Activated T-cell treated with anti-CD3 and anti-CD28 coated beads, Interleukin-2, amount 50 U/mL, for 24 hours (primary cell): ENCODE measurements around the gene CTBP2.

Source experiments
- DNase-seq: peaks from one replicate; pipeline ENCODE4 v3.0.0-alpha.2; 2020
- H3K27ac Mint-ChIP-seq: 2 replicates; pipeline ENCODE4 v1.8.0; 2020; ENCODE audit warnings: mild to moderate bottlenecking, mixed read lengths
- H3K27me3 Mint-ChIP-seq: 2 replicates; pipeline ENCODE4 v1.8.0; 2020; ENCODE audit warnings: mixed read lengths
- H3K36me3 Mint-ChIP-seq: 2 replicates; pipeline ENCODE4 v1.8.0; 2020; ENCODE audit warnings: low read depth, mixed read lengths
- H3K4me1 Mint-ChIP-seq: 2 replicates; pipeline ENCODE4 v1.8.0; 2020; ENCODE audit warnings: low read depth, mixed read lengths
- H3K4me3 Mint-ChIP-seq: 2 replicates; pipeline ENCODE4 v1.8.0; 2020; ENCODE audit warnings: mild to moderate bottlenecking, moderate library complexity, mixed read lengths
- H3K9me3 Mint-ChIP-seq: 2 replicates; pipeline ENCODE4 v1.8.0; 2020; ENCODE audit warnings: mixed read lengths

The CTBP2 gene

GRCh38 chr10:124977648-124978375 lies 182.6 kb downstream of the CTBP2 start:
- Mint-ChIP-seq H3K36me3 (peaks cover 81% of the 10 kb centered on the region), H3K9me3 (no peaks in the 10 kb centered on the region), H3K4me1 (peaks cover 20% of the 10 kb centered on the region), H3K27me3 (no peaks in the 10 kb centered on the region), H3K4me3 (no peak overlapping the region), H3K27ac (no peak overlapping the region)
- DNase-seq = no peak

GRCh38 chr10:124977161-124977560 lies 183.2 kb downstream of the CTBP2 start:
- H3K4me1 Mint-ChIP-seq = peaks cover 22% of the 10 kb centered on the region
- H3K9me3 Mint-ChIP-seq = no peaks in the 10 kb centered on the region
- H3K4me3 Mint-ChIP-seq = no peak overlapping the region
- no peaks in the 10 kb centered on the region for H3K27me3 Mint-ChIP-seq
- no peak for DNase-seq
- peak overlapping the region; percentile 22 for H3K27ac Mint-ChIP-seq
- H3K36me3 Mint-ChIP-seq = peaks cover 81% of the 10 kb centered on the region

GRCh38 chr10:124975977-124976514 lies 184.3 kb downstream of the CTBP2 start:
- Mint-ChIP-seq H3K4me1 (peaks cover 29% of the 10 kb centered on the region), H3K27me3 (no peaks in the 10 kb centered on the region), H3K27ac (peak overlapping the region; percentile 39), H3K4me3 (no peak overlapping the region), H3K9me3 (no peaks in the 10 kb centered on the region), H3K36me3 (peaks cover 77% of the 10 kb centered on the region)
- DNase-seq = no peak

GRCh38 chr10:124974131-124974530 lies 186.2 kb downstream of the CTBP2 start:
- H3K27ac Mint-ChIP-seq = no peak overlapping the region
- no peak for DNase-seq
- H3K9me3 Mint-ChIP-seq = no peaks in the 10 kb centered on the region
- H3K27me3 Mint-ChIP-seq = no peaks in the 10 kb centered on the region
- peaks cover 79% of the 10 kb centered on the region for H3K36me3 Mint-ChIP-seq
- peaks cover 34% of the 10 kb centered on the region for H3K4me1 Mint-ChIP-seq
- H3K4me3 Mint-ChIP-seq = no peak overlapping the region

- Mint-ChIP-seq H3K27me3 (no peaks in the 10 kb centered on the region), H3K4me3 (no peak overlapping the region), H3K36me3 (peaks cover 83% of the 10 kb centered on the region), H3K9me3 (no peaks in the 10 kb centered on the region), H3K4me1 (peaks cover 37% of the 10 kb centered on the region), H3K27ac (no peak overlapping the region)
- DNase-seq = no peak
Observed at GRCh38 chr10:124972637-124973036, 187.7 kb downstream of the CTBP2 start.

GRCh38 chr10:124971276-124971675 lies 189.1 kb downstream of the CTBP2 start:
- Mint-ChIP-seq H3K4me3 (no peak overlapping the region), H3K9me3 (no peaks in the 10 kb centered on the region), H3K36me3 (peaks cover 86% of the 10 kb centered on the region), H3K27ac (peak overlapping the region; percentile 58), H3K4me1 (peaks cover 37% of the 10 kb centered on the region), H3K27me3 (no peaks in the 10 kb centered on the region)
- no peak for DNase-seq

GRCh38 chr10:124967255-124967654 lies 193.1 kb downstream of the CTBP2 start:
- no peak overlapping the region for H3K4me3 Mint-ChIP-seq
- no peaks in the 10 kb centered on the region for H3K9me3 Mint-ChIP-seq
- peak overlapping the region; percentile 5 for H3K27ac Mint-ChIP-seq
- H3K36me3 Mint-ChIP-seq = peaks cover 77% of the 10 kb centered on the region
- no peaks in the 10 kb centered on the region for H3K27me3 Mint-ChIP-seq
- no peak for DNase-seq
- peaks cover 37% of the 10 kb centered on the region for H3K4me1 Mint-ChIP-seq

- DNase-seq = no peak
- Mint-ChIP-seq H3K9me3 (no peaks in the 10 kb centered on the region), H3K4me1 (peaks cover 42% of the 10 kb centered on the region), H3K4me3 (no peak overlapping the region), H3K36me3 (peaks cover 76% of the 10 kb centered on the region), H3K27ac (no peak overlapping the region), H3K27me3 (no peaks in the 10 kb centered on the region)
Observed at GRCh38 chr10:124966008-124966407, 194.4 kb downstream of the CTBP2 start.

GRCh38 chr10:124963866-124964720 lies 196.3 kb downstream of the CTBP2 start:
- H3K27me3 Mint-ChIP-seq = no peaks in the 10 kb centered on the region
- peaks cover 63% of the 10 kb centered on the region for H3K36me3 Mint-ChIP-seq
- no peaks in the 10 kb centered on the region for H3K9me3 Mint-ChIP-seq
- peaks cover 48% of the 10 kb centered on the region for H3K4me1 Mint-ChIP-seq
- no peak overlapping the region for H3K4me3 Mint-ChIP-seq
- DNase-seq = no peak
- no peak overlapping the region for H3K27ac Mint-ChIP-seq

GRCh38 chr10:124962421-124962820 lies 197.9 kb downstream of the CTBP2 start:
- DNase-seq = no peak
- Mint-ChIP-seq H3K27ac (no peak overlapping the region), H3K4me1 (peaks cover 52% of the 10 kb centered on the region), H3K36me3 (peaks cover 58% of the 10 kb centered on the region), H3K4me3 (no peak overlapping the region), H3K9me3 (no peaks in the 10 kb centered on the region), H3K27me3 (no peaks in the 10 kb centered on the region)

GRCh38 chr10:124961248-124961570 lies 199.2 kb downstream of the CTBP2 start:
- H3K4me3 Mint-ChIP-seq = no peak overlapping the region
- no peak for DNase-seq
- H3K27ac Mint-ChIP-seq = peak overlapping the region; percentile 39
- H3K4me1 Mint-ChIP-seq = peaks cover 53% of the 10 kb centered on the region
- no peaks in the 10 kb centered on the region for H3K27me3 Mint-ChIP-seq
- no peaks in the 10 kb centered on the region for H3K9me3 Mint-ChIP-seq
- peaks cover 48% of the 10 kb centered on the region for H3K36me3 Mint-ChIP-seq

GRCh38 chr10:124959564-124959963 lies 200.8 kb downstream of the CTBP2 start:
- DNase-seq = no peak
- Mint-ChIP-seq H3K9me3 (no peaks in the 10 kb centered on the region), H3K27ac (no peak overlapping the region), H3K36me3 (peaks cover 44% of the 10 kb centered on the region), H3K4me1 (peaks cover 61% of the 10 kb centered on the region), H3K4me3 (no peak overlapping the region), H3K27me3 (no peaks in the 10 kb centered on the region)

- Mint-ChIP-seq H3K36me3 (peaks cover 41% of the 10 kb centered on the region), H3K27me3 (no peaks in the 10 kb centered on the region), H3K4me1 (peaks cover 63% of the 10 kb centered on the region), H3K27ac (no peak overlapping the region), H3K9me3 (no peaks in the 10 kb centered on the region), H3K4me3 (no peak overlapping the region)
- DNase-seq = no peak
Observed at GRCh38 chr10:124957404-124957947, 202.9 kb downstream of the CTBP2 start.

- H3K4me3 Mint-ChIP-seq = no peak overlapping the region
- peaks cover 59% of the 10 kb centered on the region for H3K4me1 Mint-ChIP-seq
- H3K36me3 Mint-ChIP-seq = peaks cover 41% of the 10 kb centered on the region
- H3K27me3 Mint-ChIP-seq = no peaks in the 10 kb centered on the region
- no peaks in the 10 kb centered on the region for H3K9me3 Mint-ChIP-seq
- H3K27ac Mint-ChIP-seq = no peak overlapping the region
- no peak for DNase-seq
Observed at GRCh38 chr10:124956764-124957163, 203.6 kb downstream of the CTBP2 start.

- peaks cover 50% of the 10 kb centered on the region for H3K4me1 Mint-ChIP-seq
- H3K27me3 Mint-ChIP-seq = no peaks in the 10 kb centered on the region
- H3K27ac Mint-ChIP-seq = peak overlapping the region; percentile 26
- H3K4me3 Mint-ChIP-seq = no peak overlapping the region
- DNase-seq = no peak
- H3K36me3 Mint-ChIP-seq = peaks cover 40% of the 10 kb centered on the region
- H3K9me3 Mint-ChIP-seq = no peaks in the 10 kb centered on the region
Observed at GRCh38 chr10:124955868-124956267, 204.5 kb downstream of the CTBP2 start.
